Measurements from ENCODE around the gene OLA1. TPM values are rescaled to one million over a fixed set of nuclear protein-coding genes. Genes with fewer than 3 reads are reported as not detected.
A peak's percentile ranks its signal among the peaks of the same experiment; 100 is the strongest.

The OLA1 gene
- total RNA-seq, 1 donor from 2014 or later, result 69.2 TPM

- peak; percentile 56 for DNase-seq
- intact Hi-C loops (cut with micrococcal nuclease), result no loop called here
- ATAC-seq, result peak; percentile 39
Measured at GRCh38 chr2:174023591-174024523, 224.5 kb downstream of the OLA1 start.

Other genes starting within 250 kb of the OLA1 start
- gene SP9, start 86.4 kb upstream of the OLA1 start, total RNA-seq, result not detected
- gene SCRN3, start 147.2 kb upstream of the OLA1 start, total RNA-seq, result 43.5 TPM
- gene GPR155, start 238.5 kb upstream of the OLA1 start, total RNA-seq, result 16.6 TPM

Data from left ventricle myocardium superior (tissue), 1 donor.